ENCODE measurements around the gene SLC14A1. TPM values are rescaled to one million over a fixed set of nuclear protein-coding genes. Genes with fewer than 3 reads are reported as not detected.

The SLC14A1 gene
- total and polyA plus RNA-seq, 2 donors (not counting 1 experiment from before 2014, with no cell fraction given): 5.8 to 6.4 TPM

DNA sequence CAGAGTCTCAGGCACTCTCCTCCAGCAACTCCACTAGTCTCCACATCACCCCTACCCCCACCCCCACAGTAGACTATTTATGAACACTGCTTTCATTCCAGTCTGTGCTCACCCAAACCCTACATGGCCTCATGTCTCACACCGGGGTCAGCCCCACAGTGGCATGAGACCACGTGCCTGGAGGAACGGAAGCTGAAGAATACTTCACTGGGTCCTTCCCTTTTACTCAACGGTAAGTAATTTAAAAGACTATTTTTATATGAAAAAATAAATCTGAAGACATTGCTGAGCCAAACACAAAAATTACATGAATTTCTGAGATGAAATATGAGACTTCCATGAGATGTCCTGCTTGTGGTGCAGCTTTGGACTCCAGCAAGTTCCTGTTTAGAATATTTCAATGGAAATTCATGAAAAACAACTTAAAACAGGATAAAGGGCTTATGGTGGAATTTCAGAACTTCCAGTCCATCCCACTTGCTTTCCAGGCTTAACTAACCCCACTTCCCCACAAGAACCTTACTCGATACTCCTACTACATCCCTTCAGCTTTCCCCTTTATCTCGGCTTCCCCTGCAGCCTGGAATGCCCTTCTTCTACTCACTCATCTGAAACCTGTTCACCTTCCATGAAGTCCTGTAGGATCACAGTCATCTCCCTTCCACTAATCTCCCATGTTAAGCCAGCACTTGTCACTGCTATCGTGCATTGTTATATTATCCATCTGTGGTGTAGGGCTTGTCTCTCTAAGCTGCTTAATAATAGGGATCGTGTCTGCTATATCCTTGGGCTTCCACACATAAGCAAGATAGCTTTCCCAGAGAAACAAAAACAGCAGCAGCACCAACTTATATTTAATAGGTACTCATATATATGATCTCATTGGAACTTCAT is 47.9 kb downstream of the SLC14A1 start:
- no peaks in the 10 kb centered on the region for H3K36me3 ChIP-seq (replicated peaks in 1 of 2; ENCODE audit: control extremely low read depth in 1 of 2, control insufficient read depth in 1 of 2, extremely low read depth in 1 of 2, insufficient read depth in 2 of 2, low read length in 1 of 2)
- no peak overlapping the region for H3K4me2 ChIP-seq (replicated peaks; ENCODE audit: low read depth, low read length, poor library complexity, severe bottlenecking)
- ATAC-seq (ENCODE audit: low read depth): no peak
- Mint-ChIP-seq H3K4me1 (peaks cover 23% of the 10 kb centered on the region), H3K27me3 (peaks cover 55% of the 10 kb centered on the region), H3K27ac (no peak overlapping the region), H3K9me3 (ENCODE audit: insufficient read depth) (no peaks in the 10 kb centered on the region), H3K4me3 (no peak overlapping the region)
- H3K27ac ChIP-seq (ENCODE audit: low read length in 2 of 2): no peak overlapping the region
- intact Hi-C loops (cut with micrococcal nuclease): no loop called here
- peaks cover 0 to 16% (median 11%) of the 10 kb centered on the region in 4 experiments for H3K27me3 ChIP-seq (replicated peaks in 1 of 4; ENCODE audit: control extremely low read depth in 1 of 4, control insufficient read depth in 3 of 4, insufficient read depth in 4 of 4, low read length in 3 of 4)
- peaks cover 14 to 15% of the 10 kb centered on the region in 2 donors for H3K4me1 ChIP-seq (ENCODE audit: control insufficient read depth in 2 of 2, insufficient read depth in 2 of 2, low read length in 2 of 2)
- CTCF ChIA-PET: no interaction called here
- no peaks in the 10 kb centered on the region for H3K9me3 ChIP-seq (ENCODE audit: control extremely low read depth in 1 of 3, control insufficient read depth in 2 of 3, insufficient read depth in 1 of 3, low read length in 2 of 3)
- H3K79me2 ChIP-seq (ENCODE audit: control insufficient read depth, insufficient read depth, low read length): no peaks in the 10 kb centered on the region
- POLR2A ChIA-PET: no interaction called here
- TF ChIP-seq CTCF (IDR thresholded peaks at IDR 0.05) (no peak), EZH2 (IDR thresholded peaks at IDR 0.05; ENCODE audit: borderline replicate concordance, insufficient read depth, low read depth, low read length, poor library complexity, severe bottlenecking) (no peak)
- no peak overlapping the region for H3K4me3 ChIP-seq (ENCODE audit: control extremely low read depth in 1 of 5, extremely low read depth in 1 of 5, insufficient read depth in 1 of 5, low read depth in 2 of 5, low read length in 4 of 5)
- WGBS (ENCODE audit: insufficient coverage): 90% methylated on average over 3 of the region's 8 CpGs
- no peaks in the 10 kb centered on the region for H4K20me1 ChIP-seq (ENCODE audit: control insufficient read depth, insufficient read depth, low read length, poor library complexity, severe bottlenecking)
- H2AFZ ChIP-seq (ENCODE audit: insufficient read depth, low read depth, low read length, poor library complexity, severe bottlenecking): no peak overlapping the region
- DNase-seq: no peak
- H3K9ac ChIP-seq (ENCODE audit: low read length): no peak overlapping the region

DNA sequence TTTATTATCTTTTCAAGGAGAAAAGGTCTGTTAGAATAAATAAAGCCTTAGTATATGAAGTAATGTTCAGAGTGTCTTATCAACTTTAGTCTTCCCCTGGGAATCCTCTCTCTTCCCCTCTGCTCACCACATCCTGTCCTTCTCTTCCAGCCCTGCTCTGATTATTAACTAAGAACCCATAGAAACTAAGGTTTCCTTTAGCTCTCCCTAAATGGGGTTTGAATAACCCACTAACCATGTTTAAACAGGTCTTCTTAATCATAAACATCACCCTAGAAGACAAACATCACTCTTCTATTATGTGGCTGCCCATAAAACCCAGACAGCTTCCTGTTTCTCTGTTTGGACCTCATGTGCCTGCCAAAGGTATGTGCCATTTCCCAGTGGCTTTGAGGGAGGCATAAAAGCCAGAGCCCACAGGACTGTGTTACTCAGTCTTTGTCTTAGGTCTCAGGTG is 50.1 kb downstream of the SLC14A1 start:
- no peaks in the 10 kb centered on the region for H3K79me2 ChIP-seq (ENCODE audit: control insufficient read depth, insufficient read depth, low read length)
- peak overlapping the region; percentile 29 for H2AFZ ChIP-seq (ENCODE audit: insufficient read depth, low read depth, low read length, poor library complexity, severe bottlenecking)
- POLR2A ChIA-PET: no interaction called here
- H3K4me2 ChIP-seq (replicated peaks; ENCODE audit: low read depth, low read length, poor library complexity, severe bottlenecking): no peak overlapping the region
- CTCF ChIA-PET: no interaction called here
- Mint-ChIP-seq H3K4me1 (peaks cover 23% of the 10 kb centered on the region), H3K27ac (no peak overlapping the region), H3K4me3 (no peak overlapping the region), H3K9me3 (ENCODE audit: insufficient read depth) (no peaks in the 10 kb centered on the region), H3K27me3 (peaks cover 64% of the 10 kb centered on the region)
- no peaks in the 10 kb centered on the region for H3K36me3 ChIP-seq (replicated peaks in 1 of 2; ENCODE audit: control extremely low read depth in 1 of 2, control insufficient read depth in 1 of 2, extremely low read depth in 1 of 2, insufficient read depth in 2 of 2, low read length in 1 of 2)
- no peaks in the 10 kb centered on the region for H4K20me1 ChIP-seq (ENCODE audit: control insufficient read depth, insufficient read depth, low read length, poor library complexity, severe bottlenecking)
- H3K4me3 ChIP-seq (ENCODE audit: control extremely low read depth in 1 of 5, extremely low read depth in 1 of 5, insufficient read depth in 1 of 5, low read depth in 2 of 5, low read length in 4 of 5): no peak overlapping the region
- H3K9ac ChIP-seq (ENCODE audit: low read length): no peak overlapping the region
- no peak overlapping the region for H3K27ac ChIP-seq (ENCODE audit: low read length in 2 of 2)
- peaks cover 14 to 15% of the 10 kb centered on the region in 2 donors for H3K4me1 ChIP-seq (ENCODE audit: control insufficient read depth in 2 of 2, insufficient read depth in 2 of 2, low read length in 2 of 2)
- TF ChIP-seq CTCF (IDR thresholded peaks at IDR 0.05) (no peak), EZH2 (IDR thresholded peaks at IDR 0.05; ENCODE audit: borderline replicate concordance, insufficient read depth, low read depth, low read length, poor library complexity, severe bottlenecking) (no peak)
- no peaks in the 10 kb centered on the region for H3K9me3 ChIP-seq (ENCODE audit: control extremely low read depth in 1 of 3, control insufficient read depth in 2 of 3, insufficient read depth in 1 of 3, low read length in 2 of 3)
- DNase-seq (no peak), ATAC-seq (ENCODE audit: low read depth) (no peak)
- intact Hi-C loops (cut with micrococcal nuclease): no loop called here
- peaks cover 0 to 16% (median 11%) of the 10 kb centered on the region in 4 experiments for H3K27me3 ChIP-seq (replicated peaks in 1 of 4; ENCODE audit: control extremely low read depth in 1 of 4, control insufficient read depth in 3 of 4, insufficient read depth in 4 of 4, low read length in 3 of 4)
